Stimulated activated CD4-positive, alpha-beta T cell treated with anti-CD3 and anti-CD28 coated beads, Interleukin-2, amount 100 ng/mL, for 4 hours (primary cell): ENCODE measurements around the gene UGT1A10.
"Not testable (repeated sequence)": the region's sequence is repeated elsewhere in the genome, so short reads cannot be mapped to it uniquely, and the experiment has no call there.

Experiments used
- DNase-seq: peaks from one replicate; pipeline ENCODE4 v3.0.0-alpha.2; 2020; ENCODE audit warnings: low read depth

UGT1A10 gene

DNA sequence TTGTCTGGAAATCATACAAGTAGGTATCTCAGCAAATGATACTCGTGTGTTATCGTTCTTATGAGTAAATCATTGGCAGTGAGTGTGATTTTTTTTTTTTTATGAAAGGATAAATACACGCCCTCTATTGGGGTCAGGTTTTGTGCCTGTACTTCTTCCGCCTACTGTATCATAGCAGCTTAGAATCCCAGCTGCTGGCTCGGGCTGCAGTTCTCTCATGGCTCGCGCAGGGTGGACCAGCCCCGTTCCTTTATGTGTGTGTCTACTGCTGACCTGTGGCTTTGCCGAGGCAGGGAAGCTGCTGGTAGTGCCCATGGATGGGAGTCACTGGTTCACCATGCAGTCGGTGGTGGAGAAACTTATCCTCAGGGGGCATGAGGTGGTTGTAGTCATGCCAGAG lies at the start of gene UGT1A10:
TSS of gene UGT1A10 (plus strand) at position 143 of the 400 bp plus-strand sequence. CDS start at position 218, 75 bp downstream.
- DNase-seq = not testable (repeated sequence)

DNA sequence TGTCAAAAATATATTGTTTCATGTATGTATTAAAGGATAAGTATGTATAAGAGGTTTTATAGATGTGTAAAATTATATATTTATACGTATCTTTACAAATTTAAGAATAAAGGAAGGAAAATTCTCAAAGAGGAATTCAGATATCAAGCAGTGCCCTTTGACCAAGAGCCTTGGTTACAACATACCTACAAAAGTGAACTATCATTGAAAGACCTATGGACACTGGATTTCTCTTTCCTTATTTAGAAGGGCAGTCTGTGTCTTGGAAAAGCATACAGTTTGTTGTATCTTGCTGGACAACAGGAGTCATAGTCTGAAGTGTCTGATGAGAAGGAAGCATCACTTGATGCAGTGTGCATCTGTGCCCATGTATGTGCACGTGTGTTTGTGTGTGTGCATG lies 47.8 kb upstream of the UGT1A10 start:
- no peak for DNase-seq

DNA sequence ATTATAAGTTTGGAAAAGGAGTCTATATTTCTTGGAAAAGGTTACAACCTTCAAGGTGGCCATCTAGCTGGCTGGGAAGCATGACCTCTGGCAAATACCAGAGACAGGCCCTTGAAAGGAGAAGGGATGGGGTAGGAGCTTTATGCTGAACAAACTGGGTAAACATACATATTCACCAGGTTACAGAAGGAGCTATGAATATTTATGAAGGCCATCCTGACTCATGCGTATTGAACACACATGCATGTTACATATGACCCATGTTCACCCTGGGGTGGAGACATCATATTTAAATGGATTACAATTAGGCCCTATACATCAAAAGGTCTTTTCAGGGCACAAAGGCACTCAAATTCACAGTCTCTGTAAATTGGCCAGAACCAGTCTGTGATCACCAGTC lies 43.5 kb upstream of the UGT1A10 start:
- DNase-seq = not testable (repeated sequence)

DNA sequence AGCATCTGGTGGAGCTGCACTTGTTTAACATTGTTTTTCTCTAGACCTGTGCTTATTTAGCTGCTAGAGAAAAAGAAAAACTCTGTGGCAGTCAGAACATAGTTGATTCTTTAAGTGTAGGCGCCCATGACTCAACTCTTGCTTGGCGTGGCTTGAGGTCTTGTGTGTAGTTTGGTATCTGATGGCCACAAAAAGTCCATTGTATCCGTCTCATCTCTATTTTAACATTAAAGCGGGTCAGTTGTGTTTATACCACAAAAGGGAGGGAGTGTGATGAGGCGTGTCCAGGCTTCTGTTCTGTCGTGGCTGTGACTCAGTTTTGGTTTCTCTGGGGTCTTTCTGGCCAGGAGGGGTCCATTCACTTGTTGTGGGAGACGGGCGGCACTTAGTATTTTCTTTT lies 43.0 kb upstream of the UGT1A10 start:
- DNase-seq = no peak

DNA sequence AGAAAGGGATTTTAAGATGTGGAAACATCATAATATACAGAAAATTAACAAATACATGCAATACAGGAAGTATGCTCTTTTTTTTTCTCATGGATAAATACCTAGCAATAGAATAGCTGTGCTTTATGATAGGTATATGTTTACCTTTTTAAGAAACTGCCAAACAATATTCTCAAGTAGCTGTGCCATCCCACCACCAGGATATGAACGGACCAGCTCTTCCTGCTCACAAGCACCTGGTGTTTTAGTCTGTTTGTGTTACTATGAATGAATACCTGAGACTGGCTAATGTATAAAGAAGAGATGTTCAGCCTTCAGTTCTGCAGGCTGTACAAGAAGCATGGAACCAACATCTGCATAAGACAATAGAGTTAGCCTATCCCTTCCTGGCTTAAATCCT lies 38.7 kb upstream of the UGT1A10 start:
- no peak for DNase-seq

DNA sequence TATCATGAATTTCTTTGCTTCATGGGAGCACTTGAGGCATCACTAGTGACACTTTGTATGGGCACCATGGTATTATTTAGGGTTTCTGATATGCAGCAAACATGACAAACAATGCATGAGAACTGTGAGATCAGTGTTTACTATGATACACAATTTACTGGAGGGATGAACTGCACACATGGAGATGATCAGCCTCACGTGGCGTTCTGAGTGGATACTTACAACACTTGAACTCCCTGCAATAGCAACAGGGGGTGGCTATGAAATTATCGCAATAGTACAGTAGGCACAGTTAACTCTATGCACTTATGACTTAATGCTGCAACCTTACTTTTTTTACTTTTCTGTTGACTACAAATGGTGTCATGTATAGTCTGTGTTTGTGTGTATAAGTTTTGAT lies 37.3 kb upstream of the UGT1A10 start:
- no peak for DNase-seq

DNA sequence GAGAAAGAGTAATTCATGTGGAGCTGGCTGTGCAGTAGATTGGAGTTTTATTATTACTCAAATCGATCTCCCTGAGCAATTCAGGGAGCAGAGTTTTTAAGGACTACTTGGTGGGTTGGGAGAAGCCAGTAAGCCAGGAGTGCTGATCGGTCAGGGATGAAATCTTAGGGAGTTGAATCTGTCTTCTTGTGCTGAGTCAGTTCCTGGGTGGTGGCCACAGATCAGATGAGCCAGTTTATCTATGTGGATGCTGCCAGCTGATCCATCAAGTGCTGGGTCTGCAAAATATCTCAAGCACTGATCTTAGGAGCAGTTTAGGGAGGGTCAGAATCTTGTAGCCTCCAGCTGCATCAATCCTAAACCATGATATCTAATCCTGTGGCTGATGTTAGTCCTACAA lies 35.9 kb upstream of the UGT1A10 start:
- no peak for DNase-seq

DNA sequence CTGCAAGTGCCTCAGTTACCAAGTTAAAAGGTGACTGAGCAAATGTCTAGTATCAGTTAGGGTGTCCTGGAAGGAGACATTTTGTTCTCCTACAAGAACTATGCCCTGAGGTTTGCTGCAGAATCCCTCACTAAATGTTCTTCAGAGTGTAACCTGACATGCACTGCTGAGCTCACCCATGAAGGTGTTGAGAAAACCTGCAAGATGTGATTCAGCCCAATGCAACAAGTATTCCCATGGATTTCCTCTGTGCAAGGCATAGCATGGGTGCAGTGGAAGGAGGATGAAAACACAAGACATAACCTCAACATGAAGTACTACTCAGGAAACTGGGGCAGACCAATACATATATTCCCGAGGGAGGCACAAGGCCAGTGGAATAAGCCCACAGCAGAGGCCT lies 34.2 kb upstream of the UGT1A10 start:
- no peak for DNase-seq

DNA sequence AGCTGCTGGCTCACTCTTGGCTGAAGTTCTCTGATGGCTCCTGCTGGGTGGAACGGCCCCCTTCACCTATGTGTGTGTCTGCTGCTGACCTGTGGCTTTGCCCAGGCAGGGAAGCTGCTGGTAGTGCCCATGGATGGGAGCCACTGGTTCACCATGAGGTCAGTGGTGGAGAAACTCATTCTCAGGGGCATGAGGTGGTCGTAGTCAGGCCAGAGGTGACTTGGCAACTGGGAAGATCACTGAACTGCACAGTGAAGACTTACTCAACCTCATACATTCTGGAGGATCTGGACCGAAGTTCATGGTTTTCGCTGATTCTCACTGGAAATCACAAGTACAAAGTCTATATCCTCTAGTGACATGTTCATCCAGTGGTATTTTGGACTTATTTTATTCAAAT lies 32.7 kb upstream of the UGT1A10 start:
- DNase-seq = no peak

DNA sequence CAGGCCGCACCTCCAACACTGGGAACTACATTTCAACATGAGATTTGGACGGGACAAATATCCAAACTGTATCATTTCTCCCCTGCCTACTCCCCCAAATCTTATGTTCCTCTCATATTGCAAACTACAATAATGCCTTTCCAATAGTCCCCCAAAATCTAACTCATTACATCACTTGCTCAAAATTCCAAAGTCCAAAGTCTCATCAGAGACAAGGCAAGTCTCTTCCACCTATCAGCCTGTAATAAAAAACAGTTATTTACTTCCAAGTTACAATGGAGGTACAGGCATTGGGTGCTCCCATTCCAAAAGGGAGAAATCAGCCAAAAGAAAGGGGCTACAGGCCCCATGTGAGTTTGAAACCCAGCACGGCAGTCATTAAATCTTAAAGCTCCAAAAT lies 31.4 kb upstream of the UGT1A10 start:
- DNase-seq = no peak

DNA sequence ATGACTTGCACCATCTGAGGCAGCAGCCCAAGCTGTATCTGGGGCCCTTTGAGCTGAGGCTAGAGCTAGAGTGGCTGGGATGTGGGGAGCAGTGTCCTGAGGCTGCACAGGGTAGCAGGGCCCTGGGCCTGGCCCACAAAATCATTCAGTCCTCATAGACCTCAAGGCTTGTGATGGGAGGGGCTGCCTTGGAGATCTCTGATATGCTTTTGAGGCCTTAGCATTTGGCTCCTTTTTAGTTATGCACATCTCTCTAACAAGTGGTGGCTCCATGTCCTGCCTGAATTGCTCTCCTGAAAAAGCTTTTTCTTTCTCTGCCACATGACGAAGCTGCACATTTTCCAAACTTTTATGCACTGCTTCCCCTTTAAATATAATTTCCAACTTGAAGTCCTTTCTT lies 30.6 kb upstream of the UGT1A10 start:
- no peak for DNase-seq

DNA sequence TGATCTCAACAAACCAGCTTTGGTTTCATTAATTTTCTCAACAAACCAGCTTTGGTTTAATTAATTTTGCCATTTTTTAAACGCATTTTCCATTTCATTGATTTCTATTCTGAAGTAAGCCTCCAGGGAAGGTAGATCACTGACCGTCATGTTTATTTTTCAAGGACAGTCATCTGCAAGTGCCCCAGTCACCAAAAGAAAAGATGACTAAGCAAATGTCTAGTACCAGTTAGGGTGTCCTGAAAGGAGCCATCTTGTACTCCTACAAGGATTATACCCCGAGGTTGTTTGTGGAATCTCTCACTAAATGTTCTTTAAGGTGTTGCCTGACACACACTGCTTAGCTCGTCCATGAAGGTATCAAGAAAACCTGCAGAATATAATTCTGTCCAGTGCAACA lies 25.0 kb upstream of the UGT1A10 start:
- DNase-seq = no peak

DNA sequence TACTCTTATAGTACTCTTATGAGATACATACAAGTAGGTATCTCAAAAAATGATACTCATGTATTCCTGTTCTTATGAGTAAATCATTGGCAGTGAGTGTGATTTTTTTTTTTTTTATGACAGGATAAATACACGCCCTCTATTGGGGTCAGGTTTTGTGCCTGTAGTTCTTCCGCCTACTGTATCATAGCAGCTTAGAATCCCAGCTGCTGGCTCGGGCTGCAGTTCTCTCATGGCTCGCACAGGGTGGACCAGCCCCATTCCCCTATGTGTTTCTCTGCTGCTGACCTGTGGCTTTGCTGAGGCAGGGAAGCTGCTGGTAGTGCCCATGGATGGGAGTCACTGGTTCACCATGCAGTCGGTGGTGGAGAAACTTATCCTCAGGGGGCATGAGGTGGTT lies 18.8 kb upstream of the UGT1A10 start, which contains the start of gene UGT1A8:
TSS of gene UGT1A8 (plus strand) at position 158 of the 400 bp plus-strand sequence. CDS start at position 233, 75 bp downstream.
- not testable (repeated sequence) for DNase-seq

DNA sequence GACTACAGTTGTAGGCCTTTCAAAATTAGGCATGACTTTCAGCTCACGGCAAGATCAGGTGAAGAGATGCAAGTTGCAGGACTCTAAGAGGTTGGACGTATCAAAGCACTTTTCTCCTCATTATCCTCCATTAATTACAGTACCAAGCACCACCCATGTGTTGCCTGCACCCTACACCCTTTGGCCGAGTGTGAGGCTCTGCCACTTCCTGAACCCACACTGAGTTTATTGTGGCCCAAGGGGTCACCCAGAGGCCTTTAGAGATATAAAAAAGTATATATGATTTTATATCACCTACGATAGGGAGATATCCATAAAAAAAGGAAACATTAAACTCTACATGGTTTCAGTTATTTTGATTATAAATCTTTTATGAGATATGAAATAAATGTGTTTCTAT lies 16.0 kb upstream of the UGT1A10 start:
- no peak for DNase-seq

DNA sequence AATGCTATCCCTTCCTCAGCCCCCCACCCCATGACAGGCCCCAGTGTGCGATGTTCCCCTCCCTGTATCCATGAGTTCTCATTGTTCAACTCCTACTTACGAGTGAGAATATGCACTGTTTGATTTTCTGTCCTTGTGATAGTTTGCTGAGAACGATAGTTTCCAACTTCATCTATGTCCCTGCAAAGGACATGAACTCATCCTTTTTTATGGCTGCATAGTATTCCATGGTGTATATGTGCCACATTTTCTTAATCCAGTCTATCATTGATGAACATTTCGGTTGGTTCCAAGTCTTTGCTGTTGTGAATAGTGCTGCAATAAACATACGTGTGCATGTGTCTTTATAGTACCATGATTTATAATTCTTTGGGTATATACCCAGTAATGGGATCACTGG lies 14.4 kb upstream of the UGT1A10 start:
- not testable (repeated sequence) for DNase-seq

DNA sequence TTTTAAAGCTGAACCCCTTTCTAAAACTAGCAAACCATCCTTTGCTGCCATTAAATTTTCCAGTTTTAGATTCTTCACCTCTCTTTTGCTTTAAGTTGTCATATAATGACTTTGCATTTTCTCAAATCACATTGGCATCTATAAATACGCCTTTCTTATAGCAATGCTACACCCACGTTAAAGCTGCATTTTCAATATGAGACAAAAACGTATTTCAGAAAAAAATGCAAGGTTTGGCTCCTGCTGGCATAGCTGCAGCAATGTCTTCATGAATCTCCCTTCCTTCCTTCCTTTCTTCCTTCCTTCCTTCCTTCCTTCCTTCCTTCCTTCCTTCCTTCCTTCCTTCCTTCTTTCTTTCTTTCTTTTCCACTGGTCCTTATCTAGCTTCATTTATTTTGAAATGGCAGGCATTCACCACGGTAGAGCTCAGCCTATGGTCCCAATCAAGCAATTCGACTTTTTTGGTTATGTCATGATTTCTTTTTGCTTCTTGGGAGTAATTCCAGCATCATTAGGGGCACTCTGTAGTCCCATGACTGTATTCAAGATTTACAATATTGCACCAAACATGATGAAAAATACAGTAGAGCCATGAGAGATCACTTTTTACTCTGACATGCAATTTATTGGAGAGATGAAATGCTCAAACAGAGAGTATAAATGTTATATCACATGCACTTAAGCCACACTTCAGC lies 8.8 kb upstream of the UGT1A10 start:
- no peak for DNase-seq

DNA sequence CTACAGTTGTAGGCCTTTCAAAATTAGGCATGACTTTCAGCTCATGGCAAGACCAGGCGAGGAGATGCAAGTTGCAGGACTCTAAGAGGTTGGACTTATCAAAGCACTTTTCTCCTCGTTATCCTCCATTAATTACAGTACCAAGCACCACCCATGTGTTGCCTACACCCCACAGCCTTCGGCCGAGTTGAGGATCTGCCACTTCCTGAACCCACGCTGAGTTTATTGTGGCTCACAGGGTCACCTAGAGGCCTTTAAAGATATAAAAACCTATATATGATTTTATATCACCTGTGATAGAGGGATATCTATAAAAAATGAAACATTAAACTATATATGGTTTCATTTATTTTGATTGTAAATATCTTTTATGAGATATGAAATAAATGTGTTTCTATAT lies 2.6 kb downstream of the UGT1A10 start:
- DNase-seq = no peak

DNA sequence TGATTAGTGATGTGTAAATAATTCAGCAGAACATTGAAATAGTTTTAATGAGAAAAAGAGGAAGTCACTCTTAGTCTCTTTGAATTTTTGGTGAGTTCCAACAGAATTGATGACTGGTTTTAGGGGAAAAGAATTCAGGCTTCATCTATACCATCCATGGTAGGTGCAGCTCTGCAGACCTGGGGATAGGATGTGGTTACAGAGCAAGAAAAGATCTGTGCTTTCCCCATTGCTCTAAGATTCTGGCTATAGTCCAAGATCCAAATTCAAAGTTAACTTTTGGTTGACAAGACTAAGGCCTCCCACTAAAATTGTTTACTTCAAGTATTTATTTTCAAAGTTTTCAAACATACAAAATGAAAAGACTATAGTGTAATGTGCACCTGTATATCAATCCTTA lies 3.6 kb downstream of the UGT1A10 start:
- DNase-seq = no peak

DNA sequence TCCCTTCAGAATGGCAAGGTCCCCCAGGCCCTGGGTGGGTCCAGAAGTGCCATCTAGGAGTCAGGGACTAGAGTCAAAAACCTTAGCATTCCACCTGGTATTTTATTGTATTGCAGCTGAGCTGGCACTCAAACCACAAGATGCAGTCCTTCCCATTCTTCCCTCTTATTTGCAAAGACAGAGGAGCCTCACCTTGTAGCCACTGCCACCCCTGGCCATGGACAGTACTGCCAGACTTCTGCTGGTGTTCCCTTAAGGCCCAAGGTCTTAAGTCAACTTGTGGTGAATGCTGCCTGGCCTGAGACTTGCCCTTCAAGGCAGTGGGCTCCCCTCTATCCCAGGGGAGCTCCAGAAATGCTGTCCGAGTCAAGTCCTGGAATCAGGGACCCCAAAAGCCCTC lies 6.9 kb downstream of the UGT1A10 start:
- DNase-seq = no peak

DNA sequence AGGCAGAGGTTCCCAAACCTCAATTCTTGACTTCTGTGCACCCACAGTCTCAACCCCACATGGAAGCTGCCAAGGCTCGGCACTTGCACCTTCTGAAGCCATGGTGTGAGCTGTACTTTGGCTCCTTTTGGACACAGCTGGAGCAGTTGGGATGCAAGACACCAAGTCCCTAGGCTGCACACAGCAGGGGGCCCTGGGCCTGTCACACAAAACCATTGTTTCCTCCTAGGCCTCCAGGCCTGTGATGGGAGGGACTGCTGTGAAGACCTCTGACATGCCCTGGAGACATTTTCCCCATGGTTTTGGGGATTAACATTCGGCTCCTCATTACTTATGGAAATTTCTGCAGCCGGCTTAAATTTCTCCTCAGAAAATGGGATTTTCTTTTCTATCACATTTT lies 9.8 kb downstream of the UGT1A10 start:
- not testable (repeated sequence) for DNase-seq

DNA sequence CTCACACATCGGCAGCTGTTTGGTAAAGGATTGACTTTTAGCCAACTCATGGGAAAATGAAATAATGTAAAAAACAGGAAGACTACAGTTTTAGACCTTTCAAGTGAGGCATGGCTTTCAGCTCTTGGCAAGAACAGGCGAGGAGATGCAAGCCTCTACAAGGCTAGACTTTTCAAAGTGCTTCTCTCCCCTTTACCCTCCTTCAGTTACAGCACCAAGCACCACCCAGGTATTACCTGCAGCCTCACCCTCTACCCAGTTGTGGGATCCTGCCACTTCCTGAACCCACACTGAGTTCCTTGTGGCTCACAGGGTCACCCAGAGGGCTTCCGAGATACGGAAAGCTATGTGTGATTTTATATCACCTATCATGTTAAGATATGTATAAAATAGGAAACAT lies 14.7 kb downstream of the UGT1A10 start:
- DNase-seq = no peak

DNA sequence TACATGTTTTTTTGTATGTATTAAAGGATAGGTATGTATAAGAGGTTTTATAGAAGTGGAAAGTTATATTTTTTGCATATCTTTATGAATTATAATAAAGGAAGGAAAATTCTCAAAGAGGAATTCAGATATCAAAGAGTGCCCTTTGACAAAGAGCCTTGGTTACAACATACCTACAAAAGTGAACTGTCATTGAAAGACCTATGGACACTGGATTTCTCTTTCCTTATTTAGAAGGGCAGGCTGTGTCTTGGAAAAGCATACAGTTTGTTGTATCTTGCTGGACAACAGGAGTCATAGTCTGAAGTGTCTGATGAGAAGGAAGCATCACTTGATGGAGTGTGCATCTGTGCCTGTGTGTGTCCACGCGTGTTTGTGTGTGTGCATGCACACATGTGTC lies 15.2 kb downstream of the UGT1A10 start:
- no peak for DNase-seq

DNA sequence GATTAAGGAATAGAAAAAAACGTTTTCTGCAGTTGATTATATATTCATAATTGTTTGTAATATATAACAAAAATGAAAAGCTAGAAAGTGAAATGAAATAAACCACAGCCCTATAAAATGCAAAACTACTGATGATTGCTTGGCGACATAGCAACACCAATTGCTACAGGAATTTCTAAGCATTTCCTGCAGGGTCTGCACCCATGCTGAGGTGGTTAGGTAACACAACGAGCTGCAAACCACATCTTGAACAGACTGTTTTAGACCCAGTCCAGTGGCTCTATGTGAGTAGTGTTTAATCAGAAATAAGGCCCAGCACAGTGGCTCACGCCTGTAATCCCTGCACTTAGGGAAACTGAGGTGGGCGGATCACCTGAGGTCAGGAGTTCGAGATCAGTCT lies 18.3 kb downstream of the UGT1A10 start:
- no peak for DNase-seq

DNA sequence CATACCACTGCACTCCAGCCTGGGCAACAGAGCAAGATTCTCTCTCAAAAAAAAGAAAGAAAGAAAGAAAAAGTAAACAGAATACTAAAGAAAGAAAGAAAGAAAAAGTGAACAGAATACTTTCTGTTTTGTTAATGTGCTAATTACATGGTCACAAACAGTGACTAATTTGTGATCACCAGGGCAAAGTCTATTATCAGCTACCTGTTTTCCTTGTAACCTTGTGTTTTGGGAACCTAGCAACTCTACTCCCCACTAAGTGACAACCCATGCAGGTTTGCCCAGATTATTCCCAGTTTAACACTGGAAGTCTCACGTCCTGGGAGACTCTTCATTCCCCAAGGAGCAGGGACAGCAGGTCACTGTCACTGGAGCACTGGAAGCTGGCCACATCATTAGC lies 18.8 kb downstream of the UGT1A10 start:
- DNase-seq = no peak
